ENCODE measurements around the gene EPC1. TPM values are rescaled to one million over a fixed set of nuclear protein-coding genes. Genes with fewer than 3 reads are reported as not detected.

The EPC1 gene
- total and polyA plus RNA-seq, 9 of the 15 experiments (the other 6 are each of a cell fraction or from before 2014, with no cell fraction given): 7.0 to 43.6 (median 16.1) TPM

DNA sequence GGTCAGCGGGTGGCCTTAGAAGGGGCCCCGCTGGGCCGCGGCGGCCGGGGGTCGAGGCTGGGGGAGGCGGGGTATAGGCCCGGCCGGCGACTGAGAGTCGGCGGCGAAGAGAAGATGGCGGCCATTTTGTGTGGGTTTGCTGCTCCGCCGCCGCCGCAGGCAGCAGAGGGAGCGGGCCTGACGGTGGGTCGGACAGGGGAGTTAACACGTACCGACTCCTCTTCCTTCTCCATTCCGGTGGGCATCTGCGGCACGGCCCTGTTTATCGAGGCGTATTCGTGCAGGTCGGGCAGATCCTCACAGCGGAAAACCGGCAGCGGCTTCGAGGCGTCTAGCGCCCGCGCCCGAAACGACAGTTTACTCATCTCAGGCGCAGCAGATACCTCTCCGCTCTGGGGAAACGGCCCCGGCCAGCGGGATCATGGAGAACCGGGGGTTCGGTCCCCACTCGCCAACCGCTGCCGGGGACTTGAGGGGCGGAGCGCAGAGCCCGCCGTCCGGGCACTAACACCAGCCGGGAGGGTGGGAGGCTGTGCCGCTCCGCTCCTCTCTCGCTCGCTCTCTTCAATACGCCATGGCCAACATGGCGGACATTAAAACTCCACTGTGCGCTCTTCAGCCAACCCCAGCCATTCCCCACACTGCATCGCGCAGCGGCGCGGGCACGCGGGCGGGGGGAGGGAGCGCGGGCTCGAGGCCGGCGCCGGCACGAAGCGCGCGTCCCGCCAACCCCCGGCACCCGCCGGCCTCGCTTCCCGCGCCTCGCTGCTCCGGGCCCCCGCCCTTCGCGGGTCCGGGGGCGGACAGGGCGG, at the start of gene EPC1 (continued):
- TF ChIP-seq, protein P1, sequence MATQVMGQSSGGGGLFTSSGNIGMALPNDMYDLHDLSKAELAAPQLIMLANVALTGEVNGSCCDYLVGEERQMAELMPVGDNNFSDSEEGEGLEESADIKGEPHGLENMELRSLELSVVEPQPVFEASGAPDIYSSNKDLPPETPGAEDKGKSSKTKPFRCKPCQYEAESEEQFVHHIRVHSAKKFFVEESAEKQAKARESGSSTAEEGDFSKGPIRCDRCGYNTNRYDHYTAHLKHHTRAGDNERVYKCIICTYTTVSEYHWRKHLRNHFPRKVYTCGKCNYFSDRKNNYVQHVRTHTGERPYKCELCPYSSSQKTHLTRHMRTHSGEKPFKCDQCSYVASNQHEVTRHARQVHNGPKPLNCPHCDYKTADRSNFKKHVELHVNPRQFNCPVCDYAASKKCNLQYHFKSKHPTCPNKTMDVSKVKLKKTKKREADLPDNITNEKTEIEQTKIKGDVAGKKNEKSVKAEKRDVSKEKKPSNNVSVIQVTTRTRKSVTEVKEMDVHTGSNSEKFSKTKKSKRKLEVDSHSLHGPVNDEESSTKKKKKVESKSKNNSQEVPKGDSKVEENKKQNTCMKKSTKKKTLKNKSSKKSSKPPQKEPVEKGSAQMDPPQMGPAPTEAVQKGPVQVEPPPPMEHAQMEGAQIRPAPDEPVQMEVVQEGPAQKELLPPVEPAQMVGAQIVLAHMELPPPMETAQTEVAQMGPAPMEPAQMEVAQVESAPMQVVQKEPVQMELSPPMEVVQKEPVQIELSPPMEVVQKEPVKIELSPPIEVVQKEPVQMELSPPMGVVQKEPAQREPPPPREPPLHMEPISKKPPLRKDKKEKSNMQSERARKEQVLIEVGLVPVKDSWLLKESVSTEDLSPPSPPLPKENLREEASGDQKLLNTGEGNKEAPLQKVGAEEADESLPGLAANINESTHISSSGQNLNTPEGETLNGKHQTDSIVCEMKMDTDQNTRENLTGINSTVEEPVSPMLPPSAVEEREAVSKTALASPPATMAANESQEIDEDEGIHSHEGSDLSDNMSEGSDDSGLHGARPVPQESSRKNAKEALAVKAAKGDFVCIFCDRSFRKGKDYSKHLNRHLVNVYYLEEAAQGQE (IDR thresholded peaks at IDR 0.05; ENCODE audit: borderline replicate concordance): peak; percentile 7; the same call in 1 of the 2 replicates
- TF ChIP-seq, protein P1 (CRISPR knock-in tag; IDR thresholded peaks at IDR 0.05; ENCODE audit: low read depth): 0 out of 2 replicates have a peak, but pooled peaks have one; percentile 33
- peak; percentile 30; the same call in 1 of the 2 replicates for TF ChIP-seq ESRRA (IDR thresholded peaks at IDR 0.05; ENCODE audit: borderline replicate concordance, low read depth)
- peak; percentile 83 for TF ChIP-seq ZNF644 (tag; IDR thresholded peaks at IDR 0.05; ENCODE audit: low read depth)
- peak; percentile 78 for TF ChIP-seq PCBP1 (IDR thresholded peaks at IDR 0.05; ENCODE audit: low read depth, low read length, poor library complexity, severe bottlenecking)
- TF ChIP-seq, protein P2, sequence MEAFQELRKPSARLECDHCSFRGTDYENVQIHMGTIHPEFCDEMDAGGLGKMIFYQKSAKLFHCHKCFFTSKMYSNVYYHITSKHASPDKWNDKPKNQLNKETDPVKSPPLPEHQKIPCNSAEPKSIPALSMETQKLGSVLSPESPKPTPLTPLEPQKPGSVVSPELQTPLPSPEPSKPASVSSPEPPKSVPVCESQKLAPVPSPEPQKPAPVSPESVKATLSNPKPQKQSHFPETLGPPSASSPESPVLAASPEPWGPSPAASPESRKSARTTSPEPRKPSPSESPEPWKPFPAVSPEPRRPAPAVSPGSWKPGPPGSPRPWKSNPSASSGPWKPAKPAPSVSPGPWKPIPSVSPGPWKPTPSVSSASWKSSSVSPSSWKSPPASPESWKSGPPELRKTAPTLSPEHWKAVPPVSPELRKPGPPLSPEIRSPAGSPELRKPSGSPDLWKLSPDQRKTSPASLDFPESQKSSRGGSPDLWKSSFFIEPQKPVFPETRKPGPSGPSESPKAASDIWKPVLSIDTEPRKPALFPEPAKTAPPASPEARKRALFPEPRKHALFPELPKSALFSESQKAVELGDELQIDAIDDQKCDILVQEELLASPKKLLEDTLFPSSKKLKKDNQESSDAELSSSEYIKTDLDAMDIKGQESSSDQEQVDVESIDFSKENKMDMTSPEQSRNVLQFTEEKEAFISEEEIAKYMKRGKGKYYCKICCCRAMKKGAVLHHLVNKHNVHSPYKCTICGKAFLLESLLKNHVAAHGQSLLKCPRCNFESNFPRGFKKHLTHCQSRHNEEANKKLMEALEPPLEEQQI (IDR thresholded peaks at IDR 0.05): peak; percentile 28; the same call in 1 of the 2 replicates
- peak; percentile 51; the same call in 1 of the 2 replicates for TF ChIP-seq NR2C2 (CRISPR knock-in tag; IDR thresholded peaks at IDR 0.05)
- TF ChIP-seq NR2C2 (tag; IDR thresholded peaks at IDR 0.05): peak; percentile 70
- no peak; the same call in 1 of the 2 replicates for TF ChIP-seq ZNF197 (CRISPR knock-in tag; IDR thresholded peaks at IDR 0.05; ENCODE audit: low read depth)
- TF ChIP-seq PHB (CRISPR knock-in tag; IDR thresholded peaks at IDR 0.05): no peak
- TF ChIP-seq TBL1XR1 (IDR thresholded peaks at IDR 0.05; ENCODE audit: low read length in 2 of 2): no peak
- peak; percentile 66; the same call in 1 of the 2 replicates for TF ChIP-seq TEAD4 (IDR thresholded peaks at IDR 0.05; ENCODE audit: low read length)
- TF ChIP-seq TEAD4 (CRISPR knock-in tag; IDR thresholded peaks at IDR 0.05; ENCODE audit: borderline replicate concordance): no peak
- TF ChIP-seq SMARCA4 (IDR thresholded peaks at IDR 0.05): no peak
- TF ChIP-seq, protein P3, sequence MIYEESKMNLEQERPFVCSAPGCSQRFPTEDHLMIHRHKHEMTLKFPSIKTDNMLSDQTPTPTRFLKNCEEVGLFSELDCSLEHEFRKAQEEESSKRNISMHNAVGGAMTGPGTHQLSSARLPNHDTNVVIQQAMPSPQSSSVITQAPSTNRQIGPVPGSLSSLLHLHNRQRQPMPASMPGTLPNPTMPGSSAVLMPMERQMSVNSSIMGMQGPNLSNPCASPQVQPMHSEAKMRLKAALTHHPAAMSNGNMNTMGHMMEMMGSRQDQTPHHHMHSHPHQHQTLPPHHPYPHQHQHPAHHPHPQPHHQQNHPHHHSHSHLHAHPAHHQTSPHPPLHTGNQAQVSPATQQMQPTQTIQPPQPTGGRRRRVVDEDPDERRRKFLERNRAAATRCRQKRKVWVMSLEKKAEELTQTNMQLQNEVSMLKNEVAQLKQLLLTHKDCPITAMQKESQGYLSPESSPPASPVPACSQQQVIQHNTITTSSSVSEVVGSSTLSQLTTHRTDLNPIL (CRISPR knock-in tag; IDR thresholded peaks at IDR 0.05): 0 out of 2 replicates have a peak, but pooled peaks have one; percentile 48
- peak; percentile 62; the same call in 1 of the 2 replicates for TF ChIP-seq MECOM (CRISPR knock-in tag; IDR thresholded peaks at IDR 0.05)

Measured in K562 (cell line).